ENCODE results near the gene LRRC63. TPM values are rescaled to one million over a fixed set of nuclear protein-coding genes. Genes with fewer than 3 reads are reported as not detected.
"Not testable (repeated sequence)": the region's sequence is repeated elsewhere in the genome, so short reads cannot be mapped to it uniquely, and the experiment has no call there.

The LRRC63 gene, protein sequence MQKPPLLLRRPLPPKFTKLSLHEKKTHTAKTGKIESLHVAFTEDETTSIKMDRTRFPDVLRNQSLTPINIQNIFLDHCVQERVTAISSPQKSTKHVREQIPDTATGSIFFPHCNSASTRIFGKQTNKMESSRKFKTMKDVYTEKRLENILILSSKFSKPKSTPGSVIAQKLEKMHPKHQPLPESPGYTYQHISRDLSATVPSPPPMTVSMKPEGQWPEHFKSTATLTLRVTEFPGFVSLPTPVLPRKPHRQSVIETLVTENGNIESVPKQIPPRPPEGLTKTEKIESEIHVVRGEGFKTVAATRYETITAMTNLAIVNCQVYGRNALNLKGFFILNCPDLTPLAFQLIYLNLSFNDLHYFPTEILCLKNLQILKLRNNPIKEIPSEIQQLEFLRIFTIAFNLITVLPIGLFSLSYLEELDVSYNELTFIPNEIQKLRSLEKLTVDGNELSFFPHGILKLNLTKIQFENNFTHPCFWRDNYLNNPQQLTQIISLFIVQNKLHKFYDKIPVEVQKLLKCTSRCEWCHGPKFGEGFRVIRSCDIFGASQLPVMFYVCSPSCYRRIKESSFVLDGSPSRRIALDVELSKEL
- total RNA-seq (1 to 10 TPM in 1 of 7 donors, under 1 TPM in 6; 0.32 to 1.3 (median 0.69) TPM), polyA plus RNA-seq (under 1 TPM; 0.04 to 0.11 (median 0.10) TPM)
- long read RNA-seq, donor 1 = 0 reads
- long read RNA-seq, donor 2 = 0 reads

DNA sequence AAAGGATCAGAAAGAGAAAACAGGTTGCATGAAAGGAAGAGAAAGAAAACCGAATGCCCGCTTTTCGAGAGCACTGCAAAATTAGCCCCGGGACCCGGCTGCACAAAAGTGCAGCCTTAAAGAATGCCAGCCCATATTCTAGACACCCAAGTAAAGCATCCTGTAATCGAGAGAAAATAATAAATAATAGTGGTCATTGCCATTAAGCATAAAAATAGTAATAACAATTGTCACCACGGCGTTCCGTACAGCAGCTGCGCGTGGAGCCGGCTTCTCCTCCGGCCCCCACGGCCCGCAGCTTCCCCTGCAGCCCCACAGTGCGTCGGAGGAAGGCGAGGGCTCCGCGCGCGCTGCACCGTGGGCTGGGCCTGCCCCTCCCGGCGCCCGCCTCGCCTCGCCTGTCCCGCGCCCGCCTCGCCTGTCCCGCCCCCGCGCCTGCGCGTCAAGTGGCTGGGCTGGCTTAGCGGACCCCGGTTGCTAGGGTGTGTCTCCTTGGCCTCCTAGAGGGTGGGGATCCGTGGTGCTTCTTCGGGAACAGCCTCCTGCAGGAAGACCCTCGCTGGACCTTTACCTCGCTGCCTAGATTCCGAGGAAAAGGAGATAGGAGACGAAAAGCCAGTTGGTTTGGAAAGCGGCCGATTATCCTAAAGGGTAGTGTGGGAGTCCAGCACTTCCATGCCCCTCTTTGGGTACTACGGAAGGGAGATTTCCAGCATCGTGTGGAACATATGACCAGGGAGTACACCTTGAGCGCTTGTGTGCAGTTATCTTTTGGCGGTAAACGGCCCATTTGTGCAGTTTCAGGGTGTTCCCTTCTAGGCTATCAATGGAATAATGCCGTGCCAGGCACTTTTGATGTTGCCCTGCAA is at the start of gene LRRC63:
Gene LRRC63, plus strand, starts transcription at position 446 of the 869 bp plus-strand sequence. CDS start 1,107 bp downstream, outside the sequence.
- H3K27me3 ChIP-seq (replicated peaks in 1 of 7) = peaks cover 0 to 28% (median 0%) of the 10 kb centered on the region in 7 donors
- TF ChIP-seq POLR2AphosphoS5 (IDR thresholded peaks at IDR 0.05) (peak; percentile 76 to 87 (median 85)), POLR2A (IDR thresholded peaks at IDR 0.05) (peak in 1 of 3 donors; percentile 27)
- TF ChIP-seq, protein P1, sequence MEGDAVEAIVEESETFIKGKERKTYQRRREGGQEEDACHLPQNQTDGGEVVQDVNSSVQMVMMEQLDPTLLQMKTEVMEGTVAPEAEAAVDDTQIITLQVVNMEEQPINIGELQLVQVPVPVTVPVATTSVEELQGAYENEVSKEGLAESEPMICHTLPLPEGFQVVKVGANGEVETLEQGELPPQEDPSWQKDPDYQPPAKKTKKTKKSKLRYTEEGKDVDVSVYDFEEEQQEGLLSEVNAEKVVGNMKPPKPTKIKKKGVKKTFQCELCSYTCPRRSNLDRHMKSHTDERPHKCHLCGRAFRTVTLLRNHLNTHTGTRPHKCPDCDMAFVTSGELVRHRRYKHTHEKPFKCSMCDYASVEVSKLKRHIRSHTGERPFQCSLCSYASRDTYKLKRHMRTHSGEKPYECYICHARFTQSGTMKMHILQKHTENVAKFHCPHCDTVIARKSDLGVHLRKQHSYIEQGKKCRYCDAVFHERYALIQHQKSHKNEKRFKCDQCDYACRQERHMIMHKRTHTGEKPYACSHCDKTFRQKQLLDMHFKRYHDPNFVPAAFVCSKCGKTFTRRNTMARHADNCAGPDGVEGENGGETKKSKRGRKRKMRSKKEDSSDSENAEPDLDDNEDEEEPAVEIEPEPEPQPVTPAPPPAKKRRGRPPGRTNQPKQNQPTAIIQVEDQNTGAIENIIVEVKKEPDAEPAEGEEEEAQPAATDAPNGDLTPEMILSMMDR (IDR thresholded peaks at IDR 0.05 in 8 of 11, conservative IDR thresholded peaks at IDR 0.05 in 3 of 11) = peak in 1 of 11 experiments; percentile 8
- peaks cover 4 to 40% (median 21%) of the 10 kb centered on the region in 6 donors for H3K4me1 ChIP-seq
- intact Hi-C loops (cut with DNase I; ENCODE audit: low total_unique reads) = no loop called here
- DNase-seq = peak; percentile 96
- H3K9me3 ChIP-seq = peaks cover 0 to 12% (median 0%) of the 10 kb centered on the region in 8 donors
- H3K36me3 ChIP-seq = no peaks in the 10 kb centered on the region
- peak within 1 kb of the TSS; percentile 29 to 71 (median 48) for H3K4me3 ChIP-seq
- peak within 1 kb of the TSS in 6 of 8 donors; percentile 15 to 75 (median 66) for H3K27ac ChIP-seq
- 2 to 4% (median 2%) methylated on average over 48 to 53 of the region's 53 CpGs for WGBS, 5 donors

- Histone ChIP-seq H3K27ac (peak overlapping the region in 2 of 8 donors; percentile 35 to 80), H3K36me3 (peaks cover 0 to 53% (median 14%) of the 10 kb centered on the region in 6 donors), H3K4me1 (peaks cover 51 to 92% (median 73%) of the 10 kb centered on the region in 6 donors)
- H3K9me3 ChIP-seq; DNase-seq; intact Hi-C loops (cut with DNase I; ENCODE audit: low total_unique reads); H3K4me3 ChIP-seq; H3K27me3 ChIP-seq (replicated peaks in 1 of 7): not testable (repeated sequence)
- 91 to 97% (median 94%) methylated on average over 12 to 36 of the region's 36 CpGs for WGBS, 5 donors
- TF ChIP-seq POLR2AphosphoS5 (IDR thresholded peaks at IDR 0.05) = peak in 1 of 3 donors; percentile 7
These were observed 49.0 kb upstream of the LRRC63 start for GRCh38 chr13:46162741-46163140.

GRCh38 chr13:46164661-46165060 is 47.1 kb upstream of the LRRC63 start:
- Histone ChIP-seq H3K4me1 (peaks cover 67 to 94% (median 84%) of the 10 kb centered on the region in 6 donors), H3K27me3 (replicated peaks in 1 of 7) (no peaks in the 10 kb centered on the region), H3K27ac (peak overlapping the region in 4 of 8 donors; percentile 26 to 94 (median 69)), H3K4me3 (peak overlapping the region in 1 of 8 donors; percentile 8), H3K36me3 (peaks cover 0 to 46% (median 2%) of the 10 kb centered on the region in 6 donors), H3K9me3 (no peaks in the 10 kb centered on the region)
- DNase-seq = no peak
- TF ChIP-seq POLR2A (IDR thresholded peaks at IDR 0.05) (no peak), POLR2AphosphoS5 (IDR thresholded peaks at IDR 0.05) (no peak)
- TF ChIP-seq, protein P1 (IDR thresholded peaks at IDR 0.05 in 8 of 11, conservative IDR thresholded peaks at IDR 0.05 in 3 of 11) = no peak
- intact Hi-C loops (cut with DNase I; ENCODE audit: low total_unique reads) = no loop called here
